HG02571 (cell line): Measurements from ENCODE around the gene LINGO4.

ENCODE experiments used
- ATAC-seq: cut with Tn5 transposase; IDR thresholded peaks from one replicate; pipeline ENCODE4 v1.9.1; 2021; ENCODE audit warnings: mild to moderate bottlenecking, moderate library complexity; ENCODE audit not compliant: unreplicated experiment

LINGO4 gene

DNA sequence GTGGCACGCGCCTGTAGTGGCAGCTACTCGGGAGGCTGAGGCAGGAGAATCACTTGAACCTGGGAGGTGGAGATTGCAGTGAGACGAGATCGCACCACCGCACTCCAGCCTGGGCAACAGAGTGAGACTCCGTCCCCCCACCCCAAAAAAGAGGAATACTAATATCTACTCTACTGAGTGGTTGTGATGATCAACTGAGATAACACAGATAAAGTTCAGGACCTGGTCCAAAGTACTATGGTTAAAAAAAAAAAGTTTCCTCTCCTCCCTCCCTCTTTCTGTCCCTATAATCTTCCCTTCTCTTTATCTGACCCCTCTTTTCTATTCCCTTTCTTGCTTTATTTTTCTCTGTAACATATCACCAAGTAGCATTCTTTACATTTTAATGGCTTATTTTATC, 30.4 kb upstream of the LINGO4 start:
- ATAC-seq = no peak

- ATAC-seq = no peak
Observed at GRCh38 chr1:151834239-151834638, 29.0 kb upstream of the LINGO4 start.

DNA sequence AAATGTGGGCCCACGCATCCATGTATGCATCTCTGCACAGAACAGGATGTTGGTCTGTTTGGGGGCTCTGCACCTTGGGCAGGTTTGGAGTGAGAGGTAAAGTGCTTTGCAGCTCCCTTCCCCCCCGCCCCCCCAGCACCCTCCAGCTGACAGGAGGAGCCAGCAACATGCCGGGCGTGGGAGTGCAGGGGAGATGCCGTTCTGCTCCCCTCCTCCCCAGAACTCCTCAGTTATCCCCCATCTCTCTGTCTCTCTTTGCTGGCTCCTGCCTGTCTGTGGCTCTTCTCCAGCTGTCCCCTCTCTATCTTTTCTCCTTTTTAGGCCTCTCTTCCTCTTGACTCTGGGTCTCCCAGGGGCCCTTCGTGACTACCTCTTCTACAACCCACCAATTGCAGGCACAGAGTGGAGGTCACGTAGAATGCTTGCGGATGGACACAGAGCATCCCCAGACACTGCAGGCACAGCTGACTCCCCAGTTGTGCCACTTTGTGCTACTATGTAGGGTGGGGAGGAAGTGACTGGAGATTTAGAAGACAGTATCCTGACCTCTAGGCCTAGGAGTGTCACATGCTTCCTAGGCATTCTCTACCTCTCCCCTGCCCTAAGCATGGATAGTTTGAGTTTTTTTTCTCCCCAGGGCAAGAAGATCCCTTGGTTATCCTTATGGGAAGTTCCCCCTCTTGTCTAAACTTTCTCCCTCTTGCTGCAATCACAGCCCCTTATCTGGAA, 28.1 kb upstream of the LINGO4 start:
- no peak for ATAC-seq

- no peak for ATAC-seq
Observed at GRCh38 chr1:151832318-151832980, 27.2 kb upstream of the LINGO4 start.

DNA sequence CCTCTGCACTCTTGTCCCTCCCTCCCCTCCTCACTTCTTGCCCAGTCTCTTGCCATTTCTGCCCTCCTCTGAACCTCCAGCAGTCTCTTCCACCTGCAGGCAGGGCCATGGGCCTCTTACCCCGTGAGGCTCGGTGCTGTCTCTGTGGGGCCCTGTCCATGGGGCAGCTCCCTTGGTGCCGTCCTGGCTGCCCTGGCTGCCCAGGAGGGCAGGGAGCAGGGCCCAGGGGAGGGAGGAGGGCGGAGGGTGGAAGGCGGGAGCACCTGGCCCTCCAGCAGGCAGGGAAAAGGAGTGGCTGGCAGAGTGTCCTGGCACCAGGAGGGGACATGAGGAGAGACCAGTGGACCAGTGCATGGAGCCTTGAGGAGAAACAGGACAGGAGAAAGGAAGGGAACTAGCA, 26.4 kb upstream of the LINGO4 start, which contains the start of gene RORC:
Gene RORC (minus strand): TSS at position 198 of the 400 bp plus-strand sequence. CDS start 38 bp downstream, at position 160.
- ATAC-seq = no peak

- no peak for ATAC-seq
Observed at GRCh38 chr1:151831256-151831591, 26.0 kb upstream of the LINGO4 start.

GRCh38 chr1:151830055-151830454, 24.8 kb upstream of the LINGO4 start:
- ATAC-seq = no peak

- no peak for ATAC-seq
Observed at GRCh38 chr1:151829352-151830046, 24.3 kb upstream of the LINGO4 start.

DNA sequence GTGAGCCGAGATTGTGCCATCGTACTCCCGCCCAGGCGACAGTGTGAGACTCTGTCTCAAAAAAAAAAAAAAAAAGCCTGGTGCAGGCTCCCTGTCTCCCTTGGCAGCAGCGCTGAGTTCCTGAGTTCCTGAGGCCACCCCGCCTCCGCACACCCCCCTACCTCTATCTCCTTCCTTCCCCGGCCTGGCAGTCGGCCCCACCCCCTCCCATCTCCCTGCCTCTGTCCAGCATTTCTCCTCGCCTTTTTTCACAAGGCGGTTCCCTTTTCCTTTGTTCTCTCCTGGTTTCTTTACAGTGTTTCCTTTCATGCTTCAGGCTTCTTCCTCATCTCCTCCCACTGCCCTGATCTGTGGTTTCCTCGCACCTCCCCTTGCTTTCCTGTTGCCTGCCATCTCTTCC, 23.7 kb upstream of the LINGO4 start:
- no peak for ATAC-seq

GRCh38 chr1:151827853-151828252, 22.6 kb upstream of the LINGO4 start:
- ATAC-seq = no peak

GRCh38 chr1:151825751-151826660, 20.8 kb upstream of the LINGO4 start:
- no peak for ATAC-seq

DNA sequence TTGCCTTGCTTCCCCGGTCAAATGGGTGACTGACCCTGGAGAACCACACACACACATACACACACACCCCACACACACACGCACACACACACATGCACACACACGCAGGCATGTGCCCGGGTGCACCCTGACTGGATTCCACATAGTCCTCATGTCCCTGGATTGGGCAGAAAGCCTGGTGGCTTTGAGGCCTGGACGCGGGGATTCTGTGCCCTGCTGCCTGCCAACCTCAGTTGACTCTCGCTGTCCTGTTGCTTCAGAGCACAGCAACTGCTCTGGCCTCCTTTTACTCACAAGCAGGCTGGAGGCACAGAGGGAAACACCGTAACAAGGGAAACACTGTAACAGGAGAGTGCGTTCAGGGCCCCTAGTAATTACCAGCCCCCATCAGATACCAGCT, 20.0 kb upstream of the LINGO4 start:
- ATAC-seq = no peak

- no peak for ATAC-seq
Observed at GRCh38 chr1:151823175-151823574, 18.0 kb upstream of the LINGO4 start.

- ATAC-seq = no peak
Observed at GRCh38 chr1:151822404-151822803, 17.2 kb upstream of the LINGO4 start.

DNA sequence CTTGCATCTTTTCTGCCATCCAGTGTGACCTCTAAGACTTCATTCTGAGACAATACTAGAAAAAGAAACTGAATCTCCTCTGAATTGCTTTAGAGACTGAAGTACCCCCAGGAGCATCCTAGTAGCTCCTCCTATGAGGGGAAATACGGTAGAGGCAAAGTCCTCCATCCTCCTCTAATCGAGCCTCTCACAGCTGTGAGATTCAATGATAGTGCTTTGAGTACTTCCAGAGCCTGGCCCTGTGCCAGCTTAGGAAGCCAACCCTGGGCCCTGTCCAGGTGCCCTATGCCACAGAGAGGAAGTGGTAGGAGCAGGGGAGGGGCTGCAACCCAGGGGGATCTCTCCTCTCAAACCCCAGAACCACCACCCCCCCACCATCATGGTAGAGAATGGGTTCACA, 15.7 kb upstream of the LINGO4 start:
- ATAC-seq = no peak

DNA sequence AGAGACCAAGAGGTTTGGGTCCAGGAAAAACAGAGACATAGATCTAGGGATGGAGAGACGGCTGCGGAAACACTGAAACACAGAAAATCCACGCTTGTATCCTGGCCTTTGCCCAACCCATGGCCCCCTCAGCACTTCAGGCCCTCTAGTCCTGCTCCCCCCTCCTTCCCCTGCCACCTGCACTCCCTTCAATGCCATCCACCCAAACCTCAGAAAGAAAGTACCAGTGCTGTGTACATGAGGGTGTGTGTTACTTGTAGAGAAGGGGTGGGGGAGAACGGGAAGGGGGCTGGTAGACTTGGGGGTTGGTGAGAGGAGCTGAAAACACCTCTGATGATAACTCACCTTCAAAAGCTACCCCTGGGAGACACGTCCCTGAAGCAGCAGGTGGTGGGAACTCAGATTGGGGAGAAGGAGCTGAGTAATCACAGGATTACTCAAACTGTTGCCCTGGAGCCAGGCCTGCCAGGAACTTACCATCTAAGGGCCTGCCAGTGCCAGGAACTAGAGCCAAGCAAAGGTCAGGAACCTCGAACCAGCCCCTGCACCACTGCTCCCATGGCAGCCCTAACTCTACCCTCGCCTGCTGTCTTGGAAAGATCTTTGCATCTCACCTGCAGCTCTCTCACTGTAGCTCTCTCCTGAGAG, 14.9 kb upstream of the LINGO4 start:
- no peak for ATAC-seq

DNA sequence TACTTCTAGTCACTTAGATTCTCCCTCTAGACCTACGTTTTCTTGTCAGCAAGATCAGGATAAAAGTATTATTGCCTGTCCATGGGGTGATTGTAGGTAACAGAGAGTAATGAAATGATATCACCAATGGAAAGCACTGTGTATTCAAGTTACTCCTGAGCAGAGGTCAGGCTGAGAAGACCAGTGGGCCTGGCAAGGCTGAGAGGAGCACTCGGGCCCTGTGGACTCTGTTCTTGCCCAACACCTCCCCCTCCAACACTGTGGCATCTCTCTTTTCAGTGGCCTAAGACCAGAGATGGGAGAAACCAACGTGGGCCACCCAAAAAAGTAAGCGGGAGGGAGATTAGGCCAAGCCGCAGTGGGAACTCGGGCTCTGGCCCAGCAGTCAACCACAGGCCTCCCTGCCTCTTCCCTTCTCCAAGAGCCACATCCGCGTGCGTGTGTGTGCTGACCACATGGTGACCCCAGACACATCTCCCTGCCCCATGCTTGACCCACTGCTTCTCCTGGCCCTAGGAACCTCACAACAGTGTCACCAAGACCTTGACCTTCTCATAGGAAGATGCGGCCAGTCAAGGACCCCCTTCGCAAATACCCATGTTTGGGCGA, 14.1 kb upstream of the LINGO4 start:
- no peak for ATAC-seq

- ATAC-seq = no peak
Observed at GRCh38 chr1:151817353-151817730, 12.1 kb upstream of the LINGO4 start.

DNA sequence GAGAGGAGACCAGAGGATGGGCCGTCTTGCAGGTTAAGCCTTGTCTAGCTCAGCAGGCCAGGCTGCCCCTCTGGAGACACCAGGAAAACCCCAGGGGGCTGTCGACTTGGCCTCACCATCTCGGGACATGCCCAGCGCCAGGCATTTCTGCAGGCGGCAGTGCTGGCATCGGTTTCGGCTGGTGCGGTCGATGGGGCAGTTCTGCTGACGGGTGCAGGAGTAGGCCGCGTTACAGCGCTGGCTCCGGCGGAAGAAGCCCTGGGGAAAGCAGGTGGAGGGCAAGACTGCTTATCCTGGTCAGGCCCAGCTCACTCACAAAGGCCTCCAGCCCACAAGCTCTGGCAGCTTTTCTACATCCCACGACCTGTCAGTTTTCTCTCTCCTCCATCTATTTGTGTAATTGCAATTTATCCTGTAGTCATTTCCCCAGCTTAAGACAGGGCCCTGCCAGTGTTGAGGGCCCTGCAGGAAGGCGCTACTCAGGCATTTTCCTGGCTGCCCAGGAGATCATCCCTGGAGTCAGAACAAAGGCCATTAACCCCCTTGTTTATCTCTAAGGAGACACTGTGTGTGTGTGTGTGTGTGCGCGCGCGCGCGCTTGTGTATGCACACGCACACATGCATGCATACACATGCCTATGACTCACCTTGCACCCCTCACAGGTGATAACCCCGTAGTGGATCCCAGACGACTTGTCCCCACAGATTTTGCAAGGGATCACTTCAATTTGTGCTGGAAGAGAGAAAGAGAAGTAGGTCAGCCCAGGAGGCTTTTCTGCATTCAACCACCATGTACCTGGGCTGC, 11.5 kb upstream of the LINGO4 start:
- ATAC-seq = no peak
